SKM-1 (cell line): Measurements from ENCODE around the gene OGFOD3.

Experiments
- DNase-seq: peaks from one replicate; lab custom pipeline; 2025; ENCODE audit not compliant: unreplicated experiment; lab: John Stamatoyannopoulos, UW

Gene OGFOD3

DNA sequence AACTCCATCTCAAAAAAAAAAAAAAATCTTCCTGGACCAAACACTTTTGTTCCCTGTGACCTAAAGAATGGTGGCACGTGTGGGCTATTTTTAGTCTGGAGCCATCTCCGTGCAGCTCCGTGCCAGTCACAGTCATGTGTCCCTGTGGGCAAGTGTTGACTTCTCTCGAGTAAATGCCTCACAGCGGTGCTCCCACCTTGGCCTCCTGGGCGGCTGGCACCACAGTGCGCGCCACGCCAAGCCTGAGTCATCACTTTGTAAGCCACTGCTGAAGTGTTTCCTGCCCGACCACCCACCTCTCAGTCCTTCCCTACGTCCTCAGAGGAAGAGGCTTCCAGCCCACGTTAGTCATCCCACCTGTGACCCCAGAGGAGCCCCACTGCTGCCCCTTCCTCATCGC lies 11.1 kb downstream of the OGFOD3 start:
- no peak for DNase-seq

DNA sequence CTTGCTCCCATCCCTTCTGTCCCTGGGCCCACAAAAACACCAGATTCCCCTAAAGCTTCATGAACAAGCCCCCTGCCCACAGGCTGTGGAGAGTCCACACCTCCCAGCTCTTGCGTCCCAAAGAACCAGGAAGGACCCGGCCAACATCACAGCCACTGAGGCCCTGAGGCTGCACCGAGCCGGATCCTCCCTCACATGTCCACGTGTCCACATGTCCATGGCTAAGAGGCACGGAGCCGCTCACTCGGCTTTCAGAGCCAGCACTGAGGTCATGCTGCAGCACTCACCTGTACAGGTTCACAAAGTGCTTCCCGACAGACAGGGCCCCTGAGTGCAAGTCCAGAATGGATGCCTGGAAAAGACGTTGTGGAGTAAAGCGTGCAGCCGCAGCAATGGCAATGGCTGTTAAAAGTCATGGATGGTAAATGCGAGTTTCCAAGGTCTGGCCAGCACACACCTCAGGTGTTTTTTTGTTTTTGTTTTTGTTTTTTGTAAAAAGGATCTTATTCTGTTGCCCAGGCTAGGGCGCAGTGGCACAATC lies 12.2 kb downstream of the OGFOD3 start:
- no peak for DNase-seq

DNA sequence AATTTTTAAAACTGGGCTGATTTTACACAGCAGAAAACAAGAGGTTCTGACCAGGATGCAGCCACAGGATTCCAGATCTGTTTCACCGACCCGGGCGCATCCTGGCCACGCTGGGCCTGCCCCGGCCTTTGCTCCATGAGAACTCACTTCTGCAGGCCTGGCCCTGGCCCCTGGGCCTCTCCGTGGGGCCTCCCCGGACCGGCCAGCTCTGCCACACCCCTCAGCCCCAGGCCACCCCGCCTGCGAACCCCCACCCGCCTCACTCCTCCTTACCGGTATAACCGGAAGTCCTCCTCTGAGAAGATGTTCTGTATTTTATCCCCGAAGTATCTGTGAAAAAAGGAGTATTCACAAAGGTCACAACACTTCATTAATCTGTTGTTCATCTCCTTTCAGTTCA lies 13.3 kb downstream of the OGFOD3 start:
- no peak for DNase-seq

DNA sequence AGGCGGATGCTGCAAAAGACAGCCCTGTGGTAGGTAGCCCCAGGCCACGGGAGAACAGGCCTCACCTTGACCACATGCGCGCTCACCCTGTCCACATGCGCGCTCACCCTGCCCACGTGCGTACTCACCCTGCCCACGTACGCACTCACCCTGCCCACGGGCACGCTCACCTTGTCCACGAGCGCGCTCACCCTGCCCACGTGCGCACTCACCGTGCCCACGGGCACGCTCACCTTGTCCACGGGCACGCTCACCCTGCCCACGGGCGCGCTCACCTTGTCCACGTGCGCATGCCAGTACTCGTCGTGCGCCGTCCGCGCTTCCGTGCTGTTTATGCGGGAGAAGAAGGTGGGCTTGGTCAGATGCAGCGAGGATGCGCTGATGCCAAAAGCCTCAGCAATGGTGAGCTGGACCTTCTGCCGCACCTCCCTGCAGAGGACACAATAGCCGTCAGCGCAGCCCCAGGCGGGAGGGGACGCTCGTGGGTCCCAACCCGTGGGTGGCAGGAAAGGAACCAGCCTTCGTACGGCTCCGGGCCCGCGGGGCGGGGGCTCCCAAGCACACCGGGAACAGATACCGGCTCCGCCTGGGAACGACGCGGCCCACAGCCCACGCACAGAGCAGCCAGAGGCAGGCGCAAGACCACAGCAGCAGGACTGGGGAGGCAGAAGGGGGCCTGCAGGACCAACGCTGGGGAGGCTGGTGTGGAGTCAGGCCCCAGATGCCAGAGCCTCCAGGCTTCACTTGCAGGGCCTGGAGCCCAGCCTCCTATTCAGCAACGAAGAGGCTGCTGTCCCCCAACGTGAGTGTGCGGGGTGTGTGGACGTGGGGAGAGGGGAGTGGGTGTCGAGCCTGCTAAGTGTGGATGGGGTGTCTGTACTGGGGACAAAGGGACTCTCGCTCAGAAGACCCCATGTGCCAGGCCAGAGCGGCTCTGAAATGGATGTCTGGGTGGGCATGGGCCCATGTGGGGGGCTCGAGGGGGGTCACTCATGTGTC lies 14.4 kb downstream of the OGFOD3 start:
- DNase-seq: no peak

DNA sequence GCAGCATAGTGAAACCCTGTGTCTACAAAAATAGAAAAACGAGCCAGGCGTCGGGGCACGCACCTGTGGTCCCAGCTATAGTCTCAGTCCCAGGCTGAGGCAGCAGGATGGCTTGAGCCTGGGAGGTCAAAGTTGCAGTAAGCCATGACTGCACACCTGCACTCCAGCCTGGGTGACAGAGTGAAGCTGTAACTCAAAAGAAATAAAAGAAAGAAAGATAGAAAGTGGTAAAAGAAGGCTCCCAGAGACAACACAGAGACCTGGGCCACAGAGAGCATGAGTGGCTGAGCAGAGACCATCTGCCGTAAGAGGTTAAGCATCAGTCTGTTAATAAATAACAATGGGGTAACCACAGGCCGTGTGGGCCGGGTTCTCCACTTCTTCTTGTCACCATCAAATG lies 15.5 kb downstream of the OGFOD3 start:
- no peak for DNase-seq

DNA sequence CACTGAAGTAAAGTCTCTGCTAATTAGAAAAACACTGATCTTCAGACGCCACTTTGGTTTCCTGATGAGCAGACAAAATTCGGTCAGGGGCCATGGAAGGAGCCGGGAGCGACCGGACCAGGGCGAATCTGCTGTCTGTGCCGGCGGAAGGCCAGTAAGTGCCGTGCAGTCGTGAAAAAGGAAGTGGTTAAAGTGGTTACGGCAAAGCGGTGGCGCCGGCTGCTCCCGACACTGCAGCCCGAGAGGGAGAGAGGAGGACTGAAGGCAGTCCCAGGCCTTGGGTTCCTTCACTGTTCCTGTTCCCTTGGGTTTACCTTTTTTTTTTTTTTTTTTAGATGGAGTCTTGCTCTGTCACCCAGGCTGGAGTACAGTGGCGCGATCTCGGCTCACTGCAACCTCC lies 17.6 kb downstream of the OGFOD3 start:
- peak; percentile 91 for DNase-seq

DNA sequence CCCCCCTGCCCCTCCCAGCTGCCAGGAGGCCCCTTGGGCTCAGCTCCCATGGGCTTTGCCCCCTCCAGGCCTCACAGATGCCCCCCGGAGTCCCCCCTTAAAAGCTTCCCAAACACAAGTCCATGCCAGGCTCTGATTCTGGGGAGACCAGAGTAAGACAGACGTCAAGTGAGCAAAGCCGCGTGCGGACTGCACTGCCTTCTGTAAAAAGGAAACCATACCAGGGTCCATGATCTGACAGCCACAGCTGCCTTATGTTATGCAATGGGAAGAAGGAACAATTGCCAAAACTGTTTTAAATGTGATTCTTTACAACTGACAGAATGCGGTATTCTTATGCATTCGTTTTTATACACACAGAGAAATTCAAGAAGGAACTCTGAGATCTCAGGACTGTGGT lies 18.2 kb downstream of the OGFOD3 start:
- peak; percentile 34 for DNase-seq

DNA sequence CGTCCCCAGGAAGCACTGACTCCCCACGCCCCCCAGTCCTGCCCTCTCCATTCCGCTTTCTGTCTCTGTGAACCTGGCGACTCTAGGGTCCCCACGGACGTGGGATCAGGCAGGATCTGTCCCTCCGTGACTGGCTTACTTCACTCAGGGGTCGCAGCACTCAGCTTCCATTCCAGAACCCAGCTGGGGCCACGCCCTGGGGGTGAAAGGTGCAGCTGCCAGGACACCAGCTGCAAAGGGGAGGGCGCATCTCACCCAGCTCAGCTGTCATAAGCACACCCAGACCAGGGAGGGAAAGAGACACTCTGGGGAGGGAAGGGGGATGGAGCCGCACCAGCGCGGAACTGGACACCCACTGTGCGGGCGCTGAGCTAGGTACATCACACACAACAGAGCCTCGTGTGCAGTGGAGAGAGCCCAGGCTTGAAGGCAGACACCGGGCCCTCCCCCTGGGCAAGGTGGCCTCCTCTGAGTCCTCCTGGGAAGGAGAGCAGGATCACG lies 18.7 kb downstream of the OGFOD3 start:
- DNase-seq: no peak

DNA sequence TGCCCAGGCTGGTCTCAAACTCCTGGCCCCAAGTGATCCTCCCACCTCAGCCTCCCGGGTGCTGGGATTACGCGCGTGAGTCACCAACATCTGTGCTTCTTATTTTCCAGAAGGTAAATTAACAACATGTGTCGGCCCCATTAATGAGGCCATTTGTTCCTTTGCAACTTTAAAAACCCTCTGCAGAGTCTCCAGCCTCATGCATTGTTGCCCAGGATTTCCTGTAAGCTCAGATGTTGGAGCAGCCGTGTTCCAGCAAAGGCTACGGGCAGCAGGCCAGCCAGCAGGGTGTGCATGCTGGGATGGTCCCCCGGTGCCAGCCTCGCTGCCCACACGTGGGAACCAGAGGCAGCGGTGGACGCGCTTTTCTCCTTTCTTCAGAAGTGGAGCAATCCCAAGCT lies 19.3 kb downstream of the OGFOD3 start:
- DNase-seq: no peak

DNA sequence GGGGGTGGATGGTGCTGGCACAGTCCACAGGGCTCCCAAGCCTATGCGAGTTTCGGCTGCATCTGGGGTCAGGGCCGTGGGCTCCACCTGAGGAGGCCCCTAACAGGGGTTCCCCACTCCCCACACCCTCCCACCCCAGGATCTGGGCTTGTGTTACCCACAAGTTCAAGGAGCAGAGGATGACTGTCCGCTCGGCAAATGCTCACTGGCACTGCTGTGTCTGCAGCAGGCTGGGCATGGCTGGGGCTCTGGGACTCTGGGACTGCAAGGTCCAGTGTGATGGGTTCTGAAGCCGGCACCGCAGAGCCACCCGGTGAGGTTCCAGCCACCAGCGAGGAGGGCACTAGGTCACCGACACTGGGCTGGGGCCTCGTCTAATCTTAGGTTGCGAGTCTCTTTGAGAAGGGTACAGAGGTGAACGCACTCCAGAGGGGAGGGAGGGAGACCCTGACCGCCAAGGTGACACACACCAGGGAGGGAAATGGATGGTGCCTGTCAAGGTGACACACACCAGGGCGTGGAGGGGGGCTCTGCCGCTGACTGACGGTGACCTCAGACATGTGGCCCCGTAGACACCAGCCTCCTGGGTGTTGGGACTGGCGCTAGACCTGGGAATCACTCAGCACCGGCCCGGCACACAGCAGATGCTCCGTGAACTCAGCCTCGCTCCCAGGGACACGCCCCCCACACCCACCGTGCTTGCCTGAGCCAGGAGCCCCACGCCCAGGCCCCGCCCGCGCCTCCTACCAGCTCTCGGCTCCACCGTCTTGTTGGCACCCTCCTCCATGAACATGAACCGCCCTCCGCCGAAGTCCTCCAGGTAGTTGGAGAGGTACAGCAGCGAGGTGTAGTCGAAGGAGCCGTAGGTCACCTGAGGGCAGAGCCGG lies 20.7 kb downstream of the OGFOD3 start:
- DNase-seq: no peak

DNA sequence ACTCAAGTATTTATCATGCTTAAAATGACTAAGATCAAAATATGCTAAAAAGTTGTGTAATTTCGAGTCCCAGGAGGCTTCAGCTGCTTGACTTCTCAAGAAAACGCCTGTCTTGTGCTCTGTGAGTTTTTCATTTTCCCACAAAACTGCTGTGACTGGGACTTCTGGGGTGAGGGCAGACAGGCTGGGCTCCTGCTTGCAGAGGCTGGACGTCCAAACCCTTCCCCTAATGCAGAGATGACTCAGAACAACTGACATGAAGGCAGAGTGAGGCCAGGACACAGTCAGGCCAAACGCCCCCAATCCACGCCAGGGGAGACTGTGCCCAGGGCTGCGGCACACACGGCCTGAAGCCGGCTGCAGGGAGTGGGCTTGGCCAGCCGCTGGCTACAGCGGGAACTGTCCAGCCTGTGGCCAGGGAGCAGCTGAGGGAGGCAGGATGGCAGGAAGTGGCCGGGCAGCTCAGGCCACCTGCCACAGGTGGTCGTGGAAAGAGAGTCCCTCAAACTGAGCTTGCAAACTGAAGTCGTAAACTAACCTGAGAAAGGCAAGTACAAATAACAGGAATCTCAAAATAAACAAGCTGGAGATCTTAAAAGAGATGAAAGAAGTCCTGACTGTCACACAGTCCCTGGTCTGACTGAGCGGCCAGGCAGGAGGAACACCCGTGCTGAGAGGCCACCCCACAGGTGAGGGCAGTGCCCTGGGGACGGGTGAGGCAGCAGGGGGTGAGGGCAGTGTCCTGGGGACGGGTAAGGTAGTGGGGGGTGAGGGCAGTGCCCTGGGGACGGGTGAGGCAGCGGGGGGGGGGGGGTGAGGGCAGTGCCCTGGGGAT lies 21.6 kb downstream of the OGFOD3 start:
- no peak for DNase-seq

DNA sequence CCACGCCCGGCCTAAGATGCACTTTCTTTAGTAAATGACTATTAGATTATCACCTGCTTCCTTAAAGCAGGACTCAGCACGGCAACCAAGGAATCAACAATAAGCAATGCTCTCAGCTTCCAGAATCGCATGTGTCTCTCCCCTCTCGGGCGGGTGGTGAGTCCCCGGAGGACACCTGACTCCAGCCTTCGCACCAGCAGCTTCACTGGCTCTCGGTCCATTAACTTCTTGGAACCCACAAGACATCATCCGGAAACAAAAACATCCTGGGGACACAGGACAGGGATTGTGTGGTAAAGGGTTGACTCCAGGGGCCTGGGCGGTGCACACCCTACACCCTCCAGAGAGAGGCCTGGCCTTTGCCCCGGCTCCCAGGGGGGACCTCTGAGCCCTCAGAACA lies 24.1 kb downstream of the OGFOD3 start:
- DNase-seq: no peak

DNA sequence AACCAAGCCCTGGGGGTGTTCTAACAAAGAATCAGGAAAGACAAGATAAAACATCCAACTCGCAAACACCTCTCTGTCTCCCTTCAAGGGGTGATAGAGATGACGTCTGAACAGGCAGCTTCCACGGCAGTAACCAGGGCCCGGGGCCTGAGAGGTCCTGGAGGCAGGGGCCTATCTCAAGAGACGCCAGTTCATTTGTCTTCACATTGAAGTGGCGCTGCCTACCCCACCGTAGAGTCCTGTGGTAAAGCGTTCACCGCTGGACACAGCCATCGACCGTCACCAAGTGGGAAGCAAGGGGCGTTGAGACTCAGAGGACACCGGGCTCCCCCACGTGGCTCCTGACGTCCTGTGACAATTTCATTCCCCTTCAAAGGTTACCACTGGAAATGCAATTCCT lies 25.4 kb downstream of the OGFOD3 start:
- no peak for DNase-seq

DNA sequence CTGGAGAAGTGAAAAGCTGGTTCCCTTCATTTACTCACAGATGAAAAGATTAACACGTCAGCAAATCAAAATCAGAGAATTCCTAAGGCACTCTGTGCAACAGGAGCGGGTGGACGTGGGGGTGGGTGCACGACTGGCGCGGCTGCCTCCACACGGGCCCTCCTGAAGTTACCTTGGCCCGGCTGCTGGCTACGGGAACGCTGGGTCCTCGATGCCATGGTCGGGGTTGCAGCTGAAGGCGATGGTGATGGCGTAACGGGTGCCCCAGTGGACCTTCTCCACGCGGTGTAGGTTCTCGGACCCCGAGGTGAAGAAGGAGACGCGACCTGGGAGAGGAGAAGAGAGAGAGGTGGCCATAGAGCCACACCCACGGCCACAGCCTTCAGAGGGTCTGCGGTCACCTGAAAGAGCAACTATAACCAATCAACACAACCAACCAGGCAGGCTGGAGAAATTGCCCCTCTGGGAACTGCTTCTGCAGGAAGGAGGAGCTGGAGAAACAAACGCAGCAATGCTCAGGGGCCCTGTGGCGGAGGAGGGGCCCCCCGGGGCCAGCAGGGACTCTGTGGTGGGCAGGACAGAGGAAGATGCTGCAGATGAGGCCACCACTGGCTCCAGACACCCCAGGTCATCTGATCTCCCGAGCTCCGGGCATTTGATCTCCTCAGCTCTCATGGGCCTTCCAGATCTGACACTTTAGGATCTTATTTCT lies 26.0 kb downstream of the OGFOD3 start:
- no peak for DNase-seq

DNA sequence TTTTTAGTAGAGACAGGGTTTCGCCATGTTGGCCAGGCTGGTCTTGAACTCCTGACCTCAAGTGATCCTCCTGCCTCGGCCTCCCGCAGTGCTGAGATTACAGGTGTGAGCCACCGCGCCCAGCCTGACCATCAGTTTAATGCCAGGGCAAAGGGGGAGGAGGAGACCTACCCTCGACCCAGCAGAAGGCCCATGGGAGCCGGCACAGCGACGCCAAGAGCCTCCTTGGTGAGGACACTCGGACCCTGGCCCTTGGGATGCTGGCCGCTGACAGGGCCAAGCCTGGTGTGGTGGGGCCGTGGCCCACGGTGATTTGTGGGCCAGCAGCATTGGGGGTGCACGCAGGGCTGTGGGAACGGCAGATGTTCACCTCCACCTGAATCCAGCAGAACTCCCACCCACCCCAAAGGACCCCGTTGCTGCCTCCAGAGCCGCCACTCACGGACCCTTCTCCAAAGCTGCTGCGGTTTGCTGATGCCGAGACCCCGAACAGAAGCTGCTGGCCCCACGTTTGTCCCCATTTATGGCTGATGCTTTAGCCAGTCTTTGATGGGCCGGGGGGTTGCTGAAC lies 26.8 kb downstream of the OGFOD3 start:
- DNase-seq: no peak

DNA sequence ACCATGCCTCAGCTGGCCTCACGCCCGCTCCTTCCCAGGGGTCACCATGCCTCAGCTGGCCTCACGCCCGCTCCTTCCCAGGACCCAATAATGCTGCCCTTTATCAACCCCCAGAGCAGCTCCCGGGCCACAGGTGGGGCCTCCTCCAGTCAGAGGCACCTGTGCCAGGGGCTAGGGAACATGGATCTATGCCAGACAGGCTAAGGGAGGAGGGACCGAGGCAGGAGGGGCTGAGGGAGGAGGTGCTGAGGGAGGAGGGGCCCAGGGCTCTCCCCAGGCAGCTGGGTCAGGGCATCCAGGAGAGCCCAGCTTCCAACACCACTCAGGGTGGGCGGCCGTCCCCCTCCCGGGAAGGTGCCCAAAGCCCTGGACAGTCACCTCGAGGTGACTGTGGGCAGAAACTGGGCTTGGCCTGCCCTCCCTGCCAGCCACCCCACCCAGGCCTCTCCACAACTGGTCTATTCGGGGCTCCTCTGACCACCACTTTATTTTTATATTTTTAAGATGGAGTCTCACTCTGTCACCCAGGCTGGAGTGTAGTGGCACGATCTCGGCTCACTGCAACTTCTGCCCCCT lies 27.4 kb downstream of the OGFOD3 start:
- no peak for DNase-seq

DNA sequence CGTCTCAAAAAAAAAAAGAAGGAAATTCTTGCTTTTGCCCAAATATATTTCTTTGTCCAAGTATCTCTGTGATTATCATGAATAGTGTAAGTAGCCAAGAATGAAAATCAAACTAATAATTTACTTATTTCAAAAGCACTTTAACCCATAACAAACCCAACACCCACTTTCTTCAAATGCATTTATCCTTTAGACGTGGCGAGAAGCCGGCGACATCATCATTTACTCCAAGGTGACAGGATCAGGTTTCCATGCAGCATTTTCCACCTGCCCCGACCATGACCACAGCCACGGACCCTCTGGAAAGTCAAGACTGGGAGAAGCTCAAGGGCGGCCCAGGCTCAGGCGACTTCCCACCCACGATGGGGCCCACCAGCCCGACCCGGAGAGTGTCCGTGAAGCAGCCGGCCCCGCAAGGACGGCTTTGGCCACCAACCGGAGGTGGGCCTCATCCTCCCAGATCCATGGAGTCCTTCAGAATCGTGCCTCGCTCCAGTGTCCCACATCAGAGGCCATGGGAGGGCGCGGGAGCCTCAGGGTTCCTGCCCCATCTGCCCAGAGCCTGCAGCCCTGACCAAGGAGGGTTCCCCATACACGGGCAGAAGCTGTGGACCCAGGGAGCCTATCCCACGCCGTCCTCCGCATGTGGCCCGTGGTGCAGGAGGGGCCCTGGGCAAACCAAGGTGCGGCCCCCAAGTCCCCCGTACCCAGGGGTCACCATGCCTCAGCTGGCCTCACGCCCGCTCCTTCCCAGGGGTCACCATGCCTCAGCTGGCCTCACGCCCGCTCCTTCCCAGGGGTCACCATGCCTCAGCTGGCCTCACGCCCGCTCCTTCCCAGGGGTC lies 28.1 kb downstream of the OGFOD3 start:
- DNase-seq: no peak

DNA sequence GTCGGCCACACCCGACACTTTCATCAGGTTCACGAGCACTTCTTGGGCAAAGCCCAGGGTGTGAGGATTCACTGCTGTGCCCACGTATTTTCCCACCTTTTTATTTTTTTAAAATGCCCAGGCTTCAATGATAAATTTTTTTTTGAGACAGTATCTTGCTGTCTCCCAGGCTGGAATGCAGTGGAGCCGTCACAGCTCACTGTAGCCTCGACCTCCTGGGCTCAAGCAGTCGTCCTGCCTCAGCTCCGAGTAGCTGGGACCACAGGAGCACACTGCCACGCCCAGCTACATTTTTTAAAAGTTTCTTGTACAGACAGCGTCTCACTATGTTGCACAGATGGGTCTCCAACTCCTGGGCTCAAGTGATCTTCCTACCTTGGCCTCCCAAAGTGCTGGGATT lies 29.0 kb downstream of the OGFOD3 start:
- DNase-seq: no peak
